Measurements from ENCODE around the gene CRTC3. TPM values are rescaled to one million over a fixed set of nuclear protein-coding genes. Genes with fewer than 3 reads are reported as not detected.
A peak's percentile ranks its signal among the peaks of the same experiment; 100 is the strongest.

The CRTC3 gene
- total RNA-seq, 1 donor from 2014 or later, result 39.7 TPM

DNA sequence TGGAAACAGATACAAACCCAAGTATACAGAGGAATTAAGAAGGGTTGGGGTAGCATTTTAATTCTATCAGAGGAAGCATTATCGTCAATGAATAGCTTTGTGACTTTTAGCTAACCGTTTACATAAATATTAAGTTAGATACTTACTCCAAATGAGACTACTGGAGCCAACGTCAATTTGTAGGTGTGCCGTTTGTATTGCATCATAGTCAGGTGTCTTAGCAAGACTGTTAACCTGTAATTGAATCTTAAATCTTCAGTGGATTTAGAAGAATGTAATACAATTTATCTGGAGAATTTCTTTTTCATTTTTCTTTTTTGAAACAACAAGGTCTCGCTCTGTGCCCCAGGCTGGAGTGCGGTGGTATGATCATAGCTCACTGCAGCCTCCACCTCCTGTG, 55.1 kb downstream of the CRTC3 start:
- H3K27ac Mint-ChIP-seq (ENCODE audit: unreplicated experiment), result no peak overlapping the region
- no peak for DNase-seq (ENCODE audit: low spot score)
- no peaks in the 10 kb centered on the region for H3K9me3 Mint-ChIP-seq (ENCODE audit: low read depth)
- peaks cover 34% of the 10 kb centered on the region for H3K4me1 Mint-ChIP-seq (ENCODE audit: low read depth)
- H3K36me3 Mint-ChIP-seq (ENCODE audit: low read depth), result peaks cover 2% of the 10 kb centered on the region
- no peaks in the 10 kb centered on the region for H3K27me3 Mint-ChIP-seq (ENCODE audit: low read depth)
- TF ChIP-seq, protein P1, sequence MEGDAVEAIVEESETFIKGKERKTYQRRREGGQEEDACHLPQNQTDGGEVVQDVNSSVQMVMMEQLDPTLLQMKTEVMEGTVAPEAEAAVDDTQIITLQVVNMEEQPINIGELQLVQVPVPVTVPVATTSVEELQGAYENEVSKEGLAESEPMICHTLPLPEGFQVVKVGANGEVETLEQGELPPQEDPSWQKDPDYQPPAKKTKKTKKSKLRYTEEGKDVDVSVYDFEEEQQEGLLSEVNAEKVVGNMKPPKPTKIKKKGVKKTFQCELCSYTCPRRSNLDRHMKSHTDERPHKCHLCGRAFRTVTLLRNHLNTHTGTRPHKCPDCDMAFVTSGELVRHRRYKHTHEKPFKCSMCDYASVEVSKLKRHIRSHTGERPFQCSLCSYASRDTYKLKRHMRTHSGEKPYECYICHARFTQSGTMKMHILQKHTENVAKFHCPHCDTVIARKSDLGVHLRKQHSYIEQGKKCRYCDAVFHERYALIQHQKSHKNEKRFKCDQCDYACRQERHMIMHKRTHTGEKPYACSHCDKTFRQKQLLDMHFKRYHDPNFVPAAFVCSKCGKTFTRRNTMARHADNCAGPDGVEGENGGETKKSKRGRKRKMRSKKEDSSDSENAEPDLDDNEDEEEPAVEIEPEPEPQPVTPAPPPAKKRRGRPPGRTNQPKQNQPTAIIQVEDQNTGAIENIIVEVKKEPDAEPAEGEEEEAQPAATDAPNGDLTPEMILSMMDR (IDR thresholded peaks at IDR 0.05), result no peak
- H3K4me3 Mint-ChIP-seq (ENCODE audit: unreplicated experiment), result no peak overlapping the region

DNA sequence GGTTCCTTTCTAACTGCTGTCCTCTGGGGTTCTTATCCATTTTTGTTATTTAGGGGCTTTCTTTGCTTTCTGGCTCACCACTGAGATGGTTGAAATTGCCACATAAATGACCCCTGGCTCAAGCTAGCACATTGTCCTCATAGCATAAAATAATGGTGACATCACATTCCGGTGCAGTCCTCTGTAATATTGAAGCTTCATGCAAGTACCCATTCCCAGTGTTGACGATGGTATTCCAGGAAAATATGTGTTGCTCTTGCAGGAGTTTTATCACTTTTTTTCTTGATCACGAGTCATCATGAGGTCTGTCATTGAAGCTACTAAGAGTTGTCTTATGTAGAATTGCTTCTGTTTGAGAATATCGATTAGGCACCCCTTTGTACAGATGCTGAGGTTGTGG, 56.1 kb downstream of the CRTC3 start:
- Mint-ChIP-seq H3K27me3 (ENCODE audit: low read depth) (no peaks in the 10 kb centered on the region), H3K9me3 (ENCODE audit: low read depth) (no peaks in the 10 kb centered on the region), H3K27ac (ENCODE audit: unreplicated experiment) (no peak overlapping the region), H3K4me1 (ENCODE audit: low read depth) (peaks cover 34% of the 10 kb centered on the region), H3K36me3 (ENCODE audit: low read depth) (peaks cover 2% of the 10 kb centered on the region), H3K4me3 (ENCODE audit: unreplicated experiment) (no peak overlapping the region)
- TF ChIP-seq, protein P1 (IDR thresholded peaks at IDR 0.05), result no peak
- no peak for DNase-seq (ENCODE audit: low spot score)

DNA sequence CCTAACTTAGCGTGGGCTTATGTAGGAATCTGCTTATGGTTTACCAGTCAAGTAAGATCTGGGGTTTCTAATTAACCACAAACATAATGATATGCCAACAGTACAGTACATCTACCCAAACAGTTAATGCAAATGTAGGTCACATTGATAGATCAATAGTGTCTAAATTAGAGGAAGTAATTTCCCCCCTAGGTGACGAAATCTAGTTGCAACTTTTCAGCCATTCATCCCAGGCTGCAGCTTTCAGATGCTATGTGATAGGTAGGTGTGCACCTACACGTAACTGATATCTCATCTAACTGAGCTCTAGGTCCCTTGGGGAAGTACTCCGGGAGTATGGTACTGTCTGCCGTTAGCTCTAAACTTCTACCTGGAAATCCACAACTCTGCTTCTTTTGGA, 57.2 kb downstream of the CRTC3 start:
- no peaks in the 10 kb centered on the region for H3K27me3 Mint-ChIP-seq (ENCODE audit: low read depth)
- peaks cover 2% of the 10 kb centered on the region for H3K36me3 Mint-ChIP-seq (ENCODE audit: low read depth)
- DNase-seq (ENCODE audit: low spot score), result no peak
- H3K4me3 Mint-ChIP-seq (ENCODE audit: unreplicated experiment), result no peak overlapping the region
- H3K4me1 Mint-ChIP-seq (ENCODE audit: low read depth), result peaks cover 26% of the 10 kb centered on the region
- TF ChIP-seq, protein P1 (IDR thresholded peaks at IDR 0.05), result no peak
- H3K9me3 Mint-ChIP-seq (ENCODE audit: low read depth), result no peaks in the 10 kb centered on the region
- H3K27ac Mint-ChIP-seq (ENCODE audit: unreplicated experiment), result no peak overlapping the region

DNA sequence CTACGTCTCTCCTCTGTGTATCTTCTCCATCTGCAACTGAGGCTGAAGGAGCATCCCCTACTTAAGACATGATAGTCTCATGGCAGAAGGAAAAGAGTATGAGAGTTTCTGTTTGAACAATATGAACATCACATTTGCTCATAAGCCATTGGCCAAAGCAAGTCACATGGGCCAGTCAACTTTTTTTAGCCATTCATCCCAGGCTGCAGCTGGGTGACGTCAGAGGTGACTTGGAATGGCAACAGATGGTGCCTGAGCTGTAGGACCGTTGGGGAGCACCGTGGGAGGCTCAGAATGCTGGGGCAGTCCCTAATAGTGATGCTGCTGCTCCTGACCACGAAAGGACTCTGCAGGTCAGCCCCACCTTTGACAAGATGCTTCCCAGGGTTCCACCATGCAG, 58.7 kb downstream of the CRTC3 start:
- H3K9me3 Mint-ChIP-seq (ENCODE audit: low read depth), result no peaks in the 10 kb centered on the region
- TF ChIP-seq, protein P1 (IDR thresholded peaks at IDR 0.05), result no peak
- no peak overlapping the region for H3K4me3 Mint-ChIP-seq (ENCODE audit: unreplicated experiment)
- H3K27ac Mint-ChIP-seq (ENCODE audit: unreplicated experiment), result no peak overlapping the region
- no peaks in the 10 kb centered on the region for H3K27me3 Mint-ChIP-seq (ENCODE audit: low read depth)
- peaks cover 3% of the 10 kb centered on the region for H3K36me3 Mint-ChIP-seq (ENCODE audit: low read depth)
- DNase-seq (ENCODE audit: low spot score), result no peak
- H3K4me1 Mint-ChIP-seq (ENCODE audit: low read depth), result peaks cover 21% of the 10 kb centered on the region

DNA sequence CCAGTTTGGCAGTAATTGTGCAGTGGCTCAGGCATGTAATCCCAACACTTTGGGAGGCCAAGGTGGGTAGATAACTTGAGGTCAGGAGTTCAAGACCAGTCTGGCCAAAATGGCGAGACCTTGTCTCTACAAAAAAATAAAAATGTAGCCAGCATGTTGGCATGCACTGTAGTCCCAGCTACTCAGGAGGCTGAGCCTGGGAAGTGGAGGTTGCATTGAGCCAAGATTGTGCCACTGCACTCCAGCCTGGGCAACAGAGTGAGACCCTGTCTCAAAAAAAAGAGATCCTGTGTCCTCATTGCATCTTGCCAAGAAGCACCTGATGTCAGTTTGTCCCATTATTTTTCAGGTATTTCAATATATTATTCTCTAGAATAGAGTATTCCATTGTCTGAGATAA, 61.8 kb downstream of the CRTC3 start:
- Mint-ChIP-seq H3K4me3 (ENCODE audit: unreplicated experiment) (no peak overlapping the region), H3K4me1 (ENCODE audit: low read depth) (peaks cover 20% of the 10 kb centered on the region), H3K27me3 (ENCODE audit: low read depth) (no peaks in the 10 kb centered on the region), H3K27ac (ENCODE audit: unreplicated experiment) (peak overlapping the region; percentile 47), H3K9me3 (ENCODE audit: low read depth) (no peaks in the 10 kb centered on the region), H3K36me3 (ENCODE audit: low read depth) (peaks cover 15% of the 10 kb centered on the region)
- TF ChIP-seq, protein P1 (IDR thresholded peaks at IDR 0.05), result no peak
- DNase-seq (ENCODE audit: low spot score), result no peak
